GM12892 (cell line): ENCODE measurements around the gene TUG1.

ENCODE experiments used
- POLR2AphosphoS5 ChIP-seq: IDR thresholded peaks from 2 replicates; pipeline ENCODE4 v1.6.1; 2011; ENCODE audit warnings: low read depth, low read length, control low read depth
- TAF1 ChIP-seq: IDR thresholded peaks from 2 replicates; pipeline ENCODE4 v1.6.1; 2011; ENCODE audit warnings: low read depth, mild to moderate bottlenecking, control low read depth, low read length, borderline replicate concordance

DNA sequence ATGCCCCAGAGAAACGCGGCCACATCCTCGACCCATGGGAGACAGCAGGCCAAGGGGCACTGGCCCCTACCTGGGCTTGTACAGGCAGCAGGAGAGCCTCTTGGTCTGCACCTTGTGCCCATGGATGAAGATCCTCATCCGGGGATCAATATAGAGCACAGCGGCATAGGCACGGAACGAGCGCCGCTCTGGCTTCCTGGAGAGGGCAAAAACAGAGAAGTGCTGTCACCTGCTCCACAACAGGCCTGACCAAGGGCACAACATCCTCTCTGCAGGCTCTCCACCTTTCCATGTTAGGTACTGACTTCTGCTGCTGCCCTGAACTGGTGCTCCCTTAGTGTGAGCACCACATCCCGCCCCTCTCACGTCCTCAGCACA is 27.7 kb upstream of the TUG1 start:
- TF ChIP-seq TAF1 (no peak), POLR2AphosphoS5 (no peak)
